Muscle of arm (tissue), 14 donors: ENCODE data around the gene SPO11. TPM values are rescaled to one million over a fixed set of nuclear protein-coding genes. Genes with fewer than 3 reads are reported as not detected.

ENCODE experiments used
- DNase-seq: peaks from one replicate; pipeline ENCODE4 v3.0.0-alpha.2; 2013
- long read RNA-seq, 11 donors: transcript quantifications; one replicate each; lab custom pipeline, GENCODE V29; 2026
- polyA plus RNA-seq, 12 donors: library from polyadenylated mRNA; unstranded; fragments of 120-200 nt; gene quantifications; one replicate each; pipeline ENCODE4 v1.2.1, GENCODE V29; 2013; ENCODE audit not compliant: insufficient read length in 12 of 12

SPO11 gene
- not detected for polyA plus RNA-seq
- long read RNA-seq, donor 1, result 0 reads
- long read RNA-seq, donor 2, result 0 reads
- long read RNA-seq, donor 3, result 0 reads
- long read RNA-seq, donor 4, result 0 reads
- long read RNA-seq, donor 5, result 0 reads
- long read RNA-seq, donor 6, result 0 reads
- long read RNA-seq, donor 7, result 0 reads
- long read RNA-seq, donor 8, result 0 reads
- long read RNA-seq, donor 9, result 0 reads
- long read RNA-seq, donor 10, result 0 reads
- long read RNA-seq, donor 11, result 0 reads

GRCh38 chr20:57329608-57330221 lies at the start of gene SPO11:
Gene SPO11 (plus strand): TSS chr20:57329803. CDS start chr20:57329868, 65 bp downstream.
- no peak for DNase-seq

GRCh38 chr20:57280221-57280620 lies 49.4 kb upstream of the SPO11 start:
- no peak for DNase-seq

GRCh38 chr20:57281900-57282299 lies 47.7 kb upstream of the SPO11 start:
- DNase-seq, result no peak

- DNase-seq, result no peak
Measured at GRCh38 chr20:57282670-57283361, 46.8 kb upstream of the SPO11 start.

- no peak for DNase-seq
Measured at GRCh38 chr20:57283860-57284259, 45.7 kb upstream of the SPO11 start.

- no peak for DNase-seq
Measured at GRCh38 chr20:57287007-57287880, 42.4 kb upstream of the SPO11 start.

GRCh38 chr20:57287901-57288300 lies 41.7 kb upstream of the SPO11 start:
- DNase-seq, result no peak

GRCh38 chr20:57288651-57289277 lies 40.8 kb upstream of the SPO11 start:
- no peak for DNase-seq

GRCh38 chr20:57289391-57290177 lies 40.0 kb upstream of the SPO11 start:
- DNase-seq, result no peak

GRCh38 chr20:57290178-57290484 lies 39.5 kb upstream of the SPO11 start:
- DNase-seq, result no peak

GRCh38 chr20:57291003-57291402 lies 38.6 kb upstream of the SPO11 start:
- DNase-seq, result no peak

- no peak for DNase-seq
Measured at GRCh38 chr20:57291694-57292093, 37.9 kb upstream of the SPO11 start.

- no peak for DNase-seq
Measured at GRCh38 chr20:57292611-57293010, 37.0 kb upstream of the SPO11 start.

GRCh38 chr20:57293995-57294394 lies 35.6 kb upstream of the SPO11 start:
- no peak for DNase-seq

GRCh38 chr20:57294550-57294949 lies 35.1 kb upstream of the SPO11 start:
- no peak for DNase-seq

GRCh38 chr20:57298457-57298856 lies 31.1 kb upstream of the SPO11 start:
- no peak for DNase-seq

GRCh38 chr20:57301026-57301425 lies 28.6 kb upstream of the SPO11 start:
- DNase-seq, result no peak

GRCh38 chr20:57306747-57307146 lies 22.9 kb upstream of the SPO11 start:
- DNase-seq, result no peak

- DNase-seq, result peak; percentile 22
Measured at GRCh38 chr20:57308451-57309271, 20.9 kb upstream of the SPO11 start.

GRCh38 chr20:57309544-57310115 lies 20.0 kb upstream of the SPO11 start:
- no peak for DNase-seq
